GM19395 (cell line): ENCODE results near the gene CMKLR1.

Experiments
- ATAC-seq: cut with Tn5 transposase; IDR thresholded peaks from one replicate; pipeline ENCODE4 v1.9.1; 2021; ENCODE audit warnings: mild to moderate bottlenecking, moderate library complexity; ENCODE audit not compliant: unreplicated experiment

The CMKLR1 gene

DNA sequence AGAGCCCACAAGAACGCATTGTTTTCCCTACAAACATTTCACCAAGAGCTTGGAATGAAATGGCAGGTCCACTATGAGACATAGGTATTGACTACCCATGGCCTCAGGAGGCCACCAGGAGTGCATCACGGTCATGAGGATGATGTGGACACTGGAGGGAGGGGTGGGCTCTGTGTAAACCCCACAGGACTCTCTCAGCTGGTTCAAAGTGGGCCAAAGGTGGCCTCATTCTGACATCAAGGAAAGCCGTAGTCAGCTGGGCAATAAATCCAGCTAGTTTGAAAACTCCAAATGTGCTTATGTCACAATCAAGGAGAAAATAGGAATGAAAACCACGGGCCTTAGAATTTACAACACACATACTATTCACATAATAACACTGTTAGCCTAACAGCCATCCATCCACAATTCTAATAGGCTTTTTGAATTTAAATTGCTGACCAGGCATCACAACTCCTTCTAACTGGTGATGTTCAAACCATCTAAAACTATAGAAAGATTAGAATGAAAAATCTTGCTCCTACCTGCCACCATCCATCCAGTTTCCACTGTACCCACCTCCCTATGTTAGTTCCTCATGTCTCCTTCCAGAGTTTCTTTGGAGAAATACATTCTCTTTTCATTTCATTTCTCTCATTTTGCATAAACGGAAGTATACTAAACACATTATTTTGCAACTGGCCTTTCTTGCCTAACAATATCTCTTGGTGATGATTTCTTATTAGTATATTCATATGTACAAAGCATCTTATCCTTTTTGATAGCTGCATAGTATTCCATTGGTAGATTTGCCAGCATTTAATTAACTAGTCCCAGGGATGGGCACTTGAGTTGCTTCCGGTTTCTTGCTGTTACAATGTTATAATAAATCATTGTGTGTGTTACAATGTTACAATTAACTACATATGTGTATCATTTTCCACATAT lies 21.5 kb downstream of the CMKLR1 start:
- no peak for ATAC-seq

DNA sequence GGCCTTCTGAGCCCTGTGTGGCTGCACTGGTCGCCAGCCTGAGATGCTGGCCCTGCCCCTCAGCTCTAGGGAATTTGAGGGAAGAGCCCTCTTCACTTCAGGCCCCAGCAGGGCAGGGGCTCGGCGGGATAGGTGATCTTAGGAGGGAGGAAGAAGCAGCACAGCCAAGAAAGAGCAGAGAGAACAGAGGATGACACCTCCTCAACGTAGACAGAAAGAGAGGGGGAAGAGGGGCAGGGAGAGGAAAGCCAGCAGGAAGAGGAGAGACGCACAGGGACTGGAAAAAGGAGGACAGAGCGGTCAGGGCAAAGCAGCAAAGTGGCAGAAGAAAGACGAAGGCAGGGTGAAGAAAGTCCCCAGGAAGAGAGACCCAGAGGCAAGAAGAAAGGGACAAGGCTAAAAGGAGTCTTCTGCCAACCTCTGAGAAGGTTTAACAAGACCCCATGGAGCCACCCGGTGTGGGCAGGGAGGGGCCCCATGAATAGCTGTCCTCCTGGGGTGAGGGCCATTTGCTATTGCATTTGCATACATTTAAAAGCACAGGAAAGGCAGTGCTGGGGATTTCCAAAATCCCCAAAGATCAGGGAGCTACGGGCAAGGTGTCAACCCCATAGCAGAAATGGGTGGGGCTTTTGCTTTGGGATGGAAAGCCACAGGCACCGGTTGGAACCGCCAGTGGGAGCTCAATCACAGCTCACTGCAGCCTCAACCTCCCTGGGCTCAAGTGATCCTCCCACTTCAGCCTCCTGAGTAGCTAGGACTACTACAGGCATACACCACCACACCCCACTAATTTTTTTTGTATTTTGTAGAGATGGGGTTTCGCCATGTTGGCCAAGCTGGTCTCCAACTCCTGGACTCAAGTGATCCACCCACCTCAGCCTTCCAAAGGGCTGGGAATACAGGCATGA lies 22.7 kb downstream of the CMKLR1 start:
- ATAC-seq: no peak

DNA sequence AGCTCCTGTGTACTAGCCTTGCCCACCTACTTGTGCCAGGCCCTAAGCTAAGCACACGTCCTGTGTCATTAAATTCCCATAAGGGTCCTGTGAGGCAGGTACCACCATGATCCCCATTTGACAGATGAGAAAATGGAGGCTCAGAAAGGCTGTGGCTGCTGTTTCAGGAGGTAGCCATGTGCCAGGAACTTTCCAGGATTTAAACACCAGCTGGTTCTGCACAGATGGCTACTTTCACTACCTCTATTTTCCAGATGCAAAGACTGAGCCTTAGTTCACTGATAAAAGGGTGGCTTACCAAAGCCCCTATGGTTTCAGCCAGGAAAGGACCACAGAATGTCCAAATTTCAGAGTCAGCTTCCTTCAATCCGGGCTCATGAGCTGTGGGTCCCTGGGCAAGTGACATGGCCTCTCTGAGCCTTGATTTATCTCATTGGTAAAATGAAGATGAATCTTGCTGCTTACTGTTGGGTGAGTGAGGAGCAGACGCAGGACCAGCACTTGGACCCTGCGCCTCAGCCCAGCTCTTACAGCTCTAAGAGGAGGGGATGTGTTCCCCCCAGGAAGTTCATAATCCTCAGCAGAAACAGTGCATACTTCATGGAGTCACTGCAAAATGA lies 23.5 kb downstream of the CMKLR1 start:
- no peak for ATAC-seq

DNA sequence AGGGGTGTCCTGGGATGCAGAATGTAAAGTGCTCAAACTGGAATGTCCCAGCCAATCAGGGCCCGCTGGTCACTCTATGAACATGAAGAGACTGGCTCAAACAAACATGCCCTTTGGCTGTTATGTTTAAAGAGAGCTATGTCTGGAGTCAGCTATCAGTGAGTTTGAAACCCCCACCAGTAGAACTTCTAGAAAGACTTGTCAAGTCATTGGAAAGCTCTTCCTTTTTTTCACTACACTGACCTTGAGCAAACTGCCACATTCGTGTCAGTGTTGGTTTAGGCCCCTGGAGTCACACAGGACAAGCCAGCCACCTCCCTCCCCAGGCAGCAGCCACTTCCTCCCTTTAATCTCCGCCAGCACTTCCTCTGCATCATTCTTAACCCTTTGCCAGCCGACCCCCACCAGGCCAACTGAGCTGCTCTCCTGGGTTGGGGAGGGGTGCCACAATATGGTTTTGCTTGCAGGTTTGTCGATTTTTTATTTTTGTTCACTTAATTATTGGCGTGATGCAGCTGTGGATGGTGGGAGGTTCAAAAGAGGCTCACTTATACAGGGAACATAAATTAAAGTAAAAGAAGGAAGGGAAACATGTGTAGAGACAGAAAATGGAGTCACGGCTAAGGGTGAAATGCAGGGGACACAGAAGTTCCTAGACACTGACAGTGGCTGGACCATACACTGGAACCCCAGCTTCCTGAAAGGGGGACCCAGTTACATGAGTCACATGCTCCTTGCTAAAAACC lies 25.3 kb downstream of the CMKLR1 start:
- ATAC-seq: no peak

DNA sequence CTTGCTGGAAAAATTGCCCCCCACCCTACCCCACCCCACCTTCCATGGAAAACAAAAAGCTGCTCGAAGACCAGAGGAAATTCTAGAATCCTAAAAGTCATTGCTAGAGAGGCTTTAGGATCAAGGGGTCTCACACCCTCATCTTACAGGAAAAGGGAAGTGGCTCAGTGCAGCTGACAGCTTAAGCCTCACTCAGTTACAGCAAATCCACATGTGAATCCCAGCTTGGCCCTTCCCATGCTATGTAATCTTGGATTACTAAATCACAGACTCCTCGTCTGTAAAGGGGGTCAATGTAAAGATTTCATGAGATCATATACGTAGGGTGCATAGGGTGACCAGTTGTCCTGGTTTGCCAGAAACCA lies 25.9 kb downstream of the CMKLR1 start:
- ATAC-seq: no peak

DNA sequence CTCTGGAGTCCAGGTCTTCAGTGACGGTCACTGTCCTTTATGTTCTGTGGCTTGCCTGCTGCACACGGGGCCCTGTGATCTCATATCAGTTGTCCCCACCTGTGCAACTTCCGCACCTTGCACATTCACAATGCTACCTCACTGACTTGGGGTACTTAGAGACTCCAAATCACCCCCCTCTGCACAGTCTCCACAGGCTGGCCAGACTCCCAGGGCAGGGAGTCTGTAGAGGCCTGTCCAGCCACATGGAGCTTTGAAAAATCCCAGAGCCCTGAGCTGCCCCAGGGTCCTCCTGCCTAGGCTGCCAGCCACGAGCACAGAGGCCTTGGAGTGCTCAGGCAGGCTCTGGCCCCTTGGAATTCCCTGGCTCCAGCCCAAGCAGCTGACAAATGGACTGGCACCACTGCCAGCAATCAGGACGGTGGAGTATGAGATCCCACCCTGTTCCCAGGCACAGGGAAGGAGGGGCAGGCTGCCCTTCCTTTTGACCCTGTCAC lies 26.4 kb downstream of the CMKLR1 start:
- no peak for ATAC-seq

DNA sequence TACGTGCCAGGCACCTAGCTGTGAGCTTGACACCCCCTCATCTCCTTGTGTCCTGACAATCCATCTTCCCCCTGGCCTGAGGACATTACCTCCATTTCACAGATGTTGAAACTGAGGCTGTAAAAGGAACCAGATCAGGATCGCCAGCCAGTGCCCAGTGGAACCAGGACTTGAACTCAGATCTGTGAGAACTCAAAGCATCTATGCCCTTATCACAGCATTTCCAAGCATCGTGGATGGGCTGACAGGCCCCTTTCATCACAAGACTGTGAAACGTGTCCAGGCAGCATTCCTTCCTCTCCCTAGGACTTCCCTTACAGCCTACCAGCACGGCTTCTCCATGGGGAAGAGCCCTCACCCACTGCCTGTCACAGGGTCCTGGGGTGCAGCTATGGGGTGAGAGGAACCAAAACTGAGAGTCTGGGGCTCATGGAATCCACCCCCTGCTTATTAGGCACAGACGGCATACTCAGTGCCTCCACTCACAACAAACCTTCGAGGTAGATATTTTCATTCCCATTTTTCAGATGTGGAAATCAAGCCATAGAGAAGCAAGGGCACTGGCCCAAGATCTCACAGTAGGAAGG lies 26.9 kb downstream of the CMKLR1 start:
- ATAC-seq: no peak

DNA sequence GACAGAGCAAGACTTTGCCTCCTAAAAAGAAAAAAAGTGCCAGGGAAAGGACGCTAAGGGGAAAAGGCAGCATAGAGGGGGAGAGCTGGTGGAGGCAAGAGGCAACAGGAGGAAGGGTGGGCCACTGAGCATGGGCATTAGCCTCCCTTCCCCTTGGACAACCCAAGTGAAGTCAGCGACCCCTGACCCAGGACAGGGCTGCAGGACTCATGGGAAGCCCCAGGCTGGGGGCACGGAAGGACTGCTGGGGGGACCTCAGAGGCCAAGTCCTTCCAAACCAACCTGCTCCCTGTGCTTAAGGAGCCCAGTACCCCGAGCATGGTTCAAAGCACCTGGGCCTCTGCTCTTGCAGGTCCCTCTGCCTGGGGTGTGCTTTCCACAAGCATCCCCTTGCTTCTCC lies 27.5 kb downstream of the CMKLR1 start:
- no peak for ATAC-seq

DNA sequence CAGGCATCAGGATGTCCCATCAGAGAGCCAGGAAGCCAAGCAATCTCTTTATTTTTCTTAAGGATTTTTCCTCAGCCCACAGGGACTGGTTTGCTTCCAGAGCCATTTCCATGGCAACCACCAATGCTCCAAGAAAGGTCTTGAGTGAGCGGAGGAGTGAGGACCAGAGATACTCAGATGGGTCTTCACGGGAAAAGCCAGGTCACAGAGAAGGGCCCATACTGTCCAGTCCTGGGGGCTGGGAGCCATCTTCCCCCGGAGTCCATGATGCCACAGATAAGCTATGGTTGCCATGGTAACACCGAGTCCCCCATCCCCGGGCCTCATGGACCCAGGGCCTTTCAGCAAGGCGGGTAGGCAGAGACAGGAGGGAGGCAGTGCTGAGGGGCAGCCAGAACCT lies 28.6 kb downstream of the CMKLR1 start:
- no peak for ATAC-seq

DNA sequence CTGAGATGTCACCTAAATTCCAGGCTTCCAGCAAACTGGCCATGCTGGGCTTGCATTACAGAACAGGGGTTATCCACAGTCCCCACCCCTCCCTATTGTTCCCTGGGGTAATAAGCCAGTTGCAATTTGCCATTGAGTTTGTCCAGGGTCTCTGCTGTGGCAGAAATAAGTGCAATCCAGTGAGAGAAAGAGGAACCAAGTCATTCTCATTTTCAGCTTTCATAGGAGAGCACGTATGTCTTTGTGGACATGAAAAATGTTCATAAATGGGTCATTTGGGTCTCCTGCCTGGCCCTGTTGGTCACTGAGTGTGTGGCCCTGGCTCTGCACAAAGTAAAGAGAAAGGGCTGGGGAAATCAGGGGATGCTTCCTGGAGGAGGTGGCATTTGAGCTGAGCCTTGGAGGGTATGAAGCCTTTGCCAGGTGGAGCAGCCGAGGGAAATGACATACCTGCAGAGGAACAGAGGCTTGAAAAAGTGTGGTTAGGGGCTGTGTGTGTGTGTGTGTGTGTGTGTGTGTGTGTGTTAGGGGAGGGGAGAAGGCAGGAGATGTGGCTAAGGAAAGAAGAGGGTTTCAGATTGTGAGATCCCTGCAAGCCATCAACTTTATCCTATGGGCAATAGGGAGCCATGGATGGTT lies 29.3 kb downstream of the CMKLR1 start:
- no peak for ATAC-seq

DNA sequence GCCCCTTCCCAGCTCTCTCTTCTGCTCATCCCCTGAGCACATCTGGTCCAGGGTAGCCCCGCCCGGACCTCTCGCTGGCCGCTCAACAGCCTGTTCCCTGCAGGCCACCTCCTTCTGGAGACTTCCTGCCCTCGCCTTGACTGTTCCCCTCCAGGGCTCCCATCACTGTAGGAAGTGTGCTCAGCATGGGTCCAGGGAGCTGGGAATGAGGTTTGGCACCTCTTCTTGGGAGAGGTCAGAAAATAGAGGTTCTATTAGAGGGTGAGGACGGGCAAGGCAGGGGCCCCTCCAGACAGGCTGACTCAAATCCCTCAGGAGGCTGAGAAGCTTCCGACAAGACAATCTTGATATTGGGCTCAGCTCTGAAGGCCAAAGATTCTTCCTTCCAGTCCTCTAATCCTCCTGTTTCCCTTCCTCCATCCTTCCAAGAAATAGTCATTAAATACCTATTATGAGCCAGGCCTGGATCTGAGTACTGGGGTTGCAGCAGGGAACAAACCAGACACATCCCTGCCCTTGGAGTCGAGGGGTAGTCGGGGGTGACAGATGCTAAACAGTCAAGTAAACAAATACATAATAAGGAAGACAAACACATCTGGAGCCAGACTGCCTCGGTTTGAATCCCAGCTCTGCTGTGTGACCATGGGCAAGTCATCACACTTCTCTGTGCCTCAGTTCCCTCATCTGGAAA lies 30.6 kb downstream of the CMKLR1 start:
- ATAC-seq: no peak

DNA sequence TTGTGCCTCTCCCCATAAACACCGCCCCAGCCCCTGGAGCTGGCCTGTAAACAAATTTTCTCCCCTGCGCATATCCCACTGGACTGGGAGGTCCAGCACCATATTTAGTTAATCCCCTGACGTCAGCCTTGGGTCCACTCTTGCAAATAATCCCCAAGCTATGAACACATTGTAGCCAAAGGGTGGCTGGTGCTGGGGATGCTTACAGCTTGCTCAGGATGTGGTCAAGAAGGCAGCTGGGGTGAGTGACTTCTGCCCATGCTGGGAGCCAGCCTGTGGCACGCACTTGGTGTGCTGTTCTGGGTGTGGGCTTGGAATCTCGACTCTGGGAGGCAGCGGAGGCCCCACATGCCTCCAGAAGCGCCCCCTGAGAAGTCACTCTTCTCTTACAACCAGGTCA lies 32.1 kb downstream of the CMKLR1 start:
- ATAC-seq: no peak

DNA sequence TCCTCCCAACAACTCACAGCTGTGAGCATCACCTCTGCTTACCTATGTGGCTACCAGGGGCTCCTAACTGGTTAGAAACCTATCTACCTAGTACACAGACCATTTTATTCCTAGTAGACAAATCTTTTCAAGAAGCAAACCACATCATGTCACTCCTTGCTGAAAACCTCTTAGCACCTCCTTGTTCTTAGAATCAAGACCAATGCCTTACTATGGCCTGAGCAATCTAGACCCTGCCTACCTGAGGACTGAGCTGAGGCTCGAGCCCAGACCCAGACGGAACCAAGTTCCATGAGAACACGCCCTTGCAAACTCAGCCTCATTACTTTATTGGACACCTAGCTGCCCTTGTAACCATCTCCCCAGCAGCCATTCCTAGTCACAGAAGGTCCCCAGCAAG lies 32.6 kb downstream of the CMKLR1 start:
- ATAC-seq: no peak

DNA sequence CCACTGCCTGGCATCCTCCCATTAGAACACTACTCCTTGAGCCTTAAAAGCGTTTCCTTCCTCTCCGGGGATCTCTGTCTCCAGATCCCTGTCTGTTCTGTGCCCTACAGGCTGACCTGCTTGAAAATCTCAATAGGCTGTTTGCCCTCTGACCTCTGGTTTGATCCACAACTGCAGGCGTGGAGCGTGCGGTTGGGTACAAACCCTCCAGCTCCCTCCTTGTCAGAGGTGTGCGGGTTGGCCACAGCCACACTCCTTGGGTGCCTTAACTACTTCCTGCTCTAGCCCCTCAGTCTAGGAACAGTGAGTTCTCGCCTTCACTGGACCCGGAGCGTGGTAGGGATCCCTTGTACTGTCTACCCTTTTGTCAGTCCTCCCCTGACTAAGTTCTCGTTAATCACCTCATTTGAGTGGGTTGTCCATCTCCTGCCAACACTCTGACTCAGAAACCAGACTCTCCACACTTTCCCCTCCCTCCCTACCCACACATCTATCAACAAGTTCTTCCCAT lies 33.1 kb downstream of the CMKLR1 start:
- no peak for ATAC-seq

DNA sequence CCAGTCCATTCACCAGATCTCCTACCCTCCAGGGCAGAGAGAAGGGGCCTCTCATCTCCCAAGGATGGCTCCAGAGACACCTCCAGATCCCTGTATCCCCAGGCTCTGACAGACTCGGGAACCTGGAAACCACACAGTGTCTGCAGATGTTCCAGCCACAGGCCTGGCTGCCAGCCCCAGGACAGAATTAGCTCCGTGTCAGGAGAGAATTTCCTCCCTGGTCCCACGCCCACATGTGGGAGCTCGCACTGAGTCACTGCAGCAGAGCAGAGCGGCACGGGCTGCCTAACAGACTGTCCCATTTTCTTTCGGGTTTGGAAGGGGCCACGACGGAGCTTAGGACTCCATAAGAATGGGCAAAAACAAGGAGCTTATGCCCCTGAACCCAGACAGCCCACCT lies 33.6 kb downstream of the CMKLR1 start:
- ATAC-seq: no peak

DNA sequence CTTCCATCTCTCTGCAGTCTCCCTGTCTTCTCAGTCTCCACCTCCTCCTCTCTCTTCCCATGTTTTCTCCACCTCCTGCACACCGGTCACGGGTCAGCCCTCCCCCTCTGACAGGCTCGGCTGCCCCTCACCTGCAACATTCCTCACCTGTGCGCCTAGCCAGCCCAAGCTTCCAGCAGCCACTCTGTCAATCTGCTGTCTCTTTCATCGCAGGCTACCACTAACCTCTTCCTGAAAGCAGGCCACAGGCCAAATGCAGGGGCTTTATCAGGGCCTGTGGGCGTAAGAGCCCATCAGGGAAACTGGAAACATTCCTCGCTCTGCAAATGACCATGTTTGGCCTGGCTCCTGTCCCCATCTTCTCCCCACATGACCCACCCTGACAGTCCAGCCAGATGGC lies 34.5 kb downstream of the CMKLR1 start:
- ATAC-seq: no peak

DNA sequence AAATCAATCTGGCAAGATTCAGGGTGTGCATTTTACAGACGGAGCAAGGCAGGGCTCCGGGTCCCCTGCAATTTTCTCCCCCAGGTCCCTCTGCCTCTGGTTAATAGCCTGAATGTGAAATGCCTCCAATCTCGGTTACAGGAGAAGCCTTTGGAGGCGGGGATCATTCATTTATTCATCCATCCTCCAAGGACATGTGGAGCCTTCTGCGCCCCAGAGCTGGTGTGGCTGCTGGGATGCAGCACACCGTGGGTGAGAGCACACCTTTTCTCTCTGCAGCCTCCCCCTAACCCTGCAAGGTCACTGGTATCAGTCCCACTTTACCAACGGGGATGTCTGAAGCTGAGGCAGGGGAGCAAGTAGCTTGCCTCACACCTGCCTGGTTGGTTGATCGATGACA lies 35.4 kb downstream of the CMKLR1 start:
- ATAC-seq: no peak

DNA sequence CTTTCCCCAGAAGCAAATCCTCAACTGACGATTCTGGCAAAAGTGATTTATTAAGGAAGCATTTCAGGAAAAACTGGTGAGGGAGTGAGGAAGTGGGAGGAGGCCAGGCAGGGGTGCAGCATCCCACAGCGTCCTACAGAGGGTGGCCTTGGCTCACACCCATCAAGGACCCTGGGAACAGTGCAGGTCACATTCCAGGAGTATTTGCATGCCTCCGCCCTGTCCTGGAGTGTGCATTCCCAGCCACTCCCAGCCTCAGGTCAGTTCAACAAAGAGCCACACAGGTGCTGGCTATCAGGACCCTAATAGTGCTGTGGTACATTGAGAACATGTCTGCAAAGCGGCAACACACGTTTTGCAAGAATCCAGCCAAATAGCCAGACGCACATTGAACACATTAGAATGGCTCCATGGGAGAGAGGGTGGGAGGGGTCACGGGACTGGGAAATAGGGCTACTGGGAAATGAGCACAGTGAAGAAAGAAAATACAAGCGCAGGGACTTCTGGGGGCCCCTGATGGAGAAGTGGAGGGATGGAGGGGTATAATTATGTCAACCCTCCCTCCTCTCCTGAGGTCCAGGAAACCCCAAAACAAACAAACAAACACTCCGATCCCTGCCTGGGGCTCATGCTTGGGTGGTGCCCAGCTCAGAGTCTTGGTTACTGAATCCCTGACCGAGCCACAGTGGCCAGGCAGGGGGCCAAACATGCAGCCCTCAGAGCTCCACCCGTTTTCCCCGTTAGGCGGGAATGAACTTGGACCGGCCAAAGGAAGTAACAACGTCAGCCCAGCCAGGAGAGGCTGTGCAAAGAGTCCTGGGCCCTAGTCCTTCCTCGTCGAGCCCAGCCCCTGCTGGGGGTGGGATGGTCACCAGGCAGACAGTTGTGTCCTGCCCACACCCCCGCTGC lies 36.5 kb downstream of the CMKLR1 start:
- ATAC-seq: no peak
